HepG2 (cell line): ENCODE data around the gene DLG4.
"Not testable (repeated sequence)": the region's sequence is repeated elsewhere in the genome, so short reads cannot be mapped to it uniquely, and the experiment has no call there.

ENCODE experiments used
- ADNP ChIP-seq: sonication (generic); formaldehyde crosslinking; IDR thresholded peaks from 2 replicates; pipeline ENCODE4 v1.4.0; 2020; ENCODE audit warnings: missing genetic modification reagents
- HIVEP1 ChIP-seq: sonication (generic); formaldehyde crosslinking; IDR thresholded peaks from 2 replicates; pipeline ENCODE4 v1.4.0; 2020; ENCODE audit warnings: mild to moderate bottlenecking, missing genetic modification reagents
- MAZ ChIP-seq, 2 experiments: sonication (generic) in 1 of 2; formaldehyde crosslinking in 1 of 2; IDR thresholded peaks; 2 replicates each; pipeline versions ENCODE4 v1.5.0 to v1.6.1; 2012 to 2020; ENCODE audit warnings: low read depth in 2 of 2, mild to moderate bottlenecking in 2 of 2, borderline replicate concordance in 1 of 2, improper control_type of control experiment in 1 of 2, low read length in 1 of 2, missing genetic modification reagents in 1 of 2, moderate library complexity in 1 of 2
- POLR2A ChIP-seq, 2 experiments: IDR thresholded peaks; 2 replicates each; pipeline ENCODE4 v1.6.1; 2011; ENCODE audit warnings: low read depth in 2 of 2, low read length in 2 of 2, mild to moderate bottlenecking in 1 of 2, moderate library complexity in 1 of 2; ENCODE audit not compliant: insufficient read depth in 1 of 2
- SMYD3 ChIP-seq: sonication (generic); formaldehyde crosslinking; IDR thresholded peaks from 2 replicates; pipeline ENCODE4 v1.8.1; 2023; ENCODE audit warnings: mild to moderate bottlenecking, missing genetic modification reagents
- TAF1 ChIP-seq: sonication (generic); formaldehyde crosslinking; IDR thresholded peaks from 2 replicates; pipeline ENCODE4 v1.4.0; 2020; ENCODE audit warnings: missing genetic modification reagents
- ZBTB26 ChIP-seq: IDR thresholded peaks from 2 replicates; pipeline ENCODE4 v1.6.1; 2016; ENCODE audit warnings: missing compliant biosample characterization, missing genetic modification reagents, borderline replicate concordance
- ZNF282 ChIP-seq: fragments of 450-650 bp; IDR thresholded peaks from 2 replicates; pipeline ENCODE4 v1.6.1; 2018; ENCODE audit not compliant: partially characterized antibody

- not testable (repeated sequence) for TF ChIP-seq ADNP (CRISPR knock-in tag); MAZ (IDR thresholded peaks at IDR 0.05; ENCODE audit: borderline replicate concordance, low read depth, low read length); MAZ (CRISPR knock-in tag; IDR thresholded peaks at IDR 0.05; ENCODE audit: low read depth); SMYD3 (CRISPR knock-in tag); ZBTB26 (CRISPR knock-in tag); HIVEP1 (CRISPR knock-in tag); ZNF282; POLR2A (IDR thresholded peaks at IDR 0.05; ENCODE audit: insufficient read depth in 1 of 2, low read depth in 2 of 2, low read length in 2 of 2); TAF1
These were observed 50.6 kb downstream of the DLG4 start for GRCh38 chr17:7168841-7169564.
